Adipocyte (in vitro differentiated cells): ENCODE data around the gene ALDOA.
"Not testable (repeated sequence)": the region's sequence is repeated elsewhere in the genome, so short reads cannot be mapped to it uniquely, and the experiment has no call there.

Experiments
- DNase-seq: peaks from one replicate; pipeline ENCODE4 v3.0.0-alpha.2; 2015; ENCODE audit warnings: low read depth
- H3K27me3 ChIP-seq: replicated peaks from 2 replicates; pipeline ENCODE4 v1.7.0; 2013; ENCODE audit warnings: mild to moderate bottlenecking, low read length, moderate library complexity; ENCODE audit not compliant: control insufficient read depth, insufficient read depth
- H3K36me3 ChIP-seq: 2 replicates; pipeline ENCODE4 v1.7.0; 2013; ENCODE audit warnings: low read length, mild to moderate bottlenecking, moderate library complexity; ENCODE audit not compliant: control insufficient read depth, insufficient read depth, severe bottlenecking
- H3K4me1 ChIP-seq: 2 replicates; pipeline ENCODE4 v1.7.0; 2013; ENCODE audit warnings: mild to moderate bottlenecking, low read length, moderate library complexity; ENCODE audit not compliant: control insufficient read depth, insufficient read depth
- H3K4me3 ChIP-seq: 2 replicates; pipeline ENCODE4 v1.7.0; 2013; ENCODE audit warnings: mild to moderate bottlenecking, low read length, moderate library complexity
- H3K9ac ChIP-seq: 2 replicates; pipeline ENCODE4 v1.7.0; 2013; ENCODE audit warnings: mild to moderate bottlenecking, low read length, moderate library complexity
- H3K9me3 ChIP-seq: 2 replicates; pipeline ENCODE4 v1.7.0; 2013; ENCODE audit warnings: mild to moderate bottlenecking, low read length, moderate library complexity; ENCODE audit not compliant: control insufficient read depth

Gene ALDOA

DNA sequence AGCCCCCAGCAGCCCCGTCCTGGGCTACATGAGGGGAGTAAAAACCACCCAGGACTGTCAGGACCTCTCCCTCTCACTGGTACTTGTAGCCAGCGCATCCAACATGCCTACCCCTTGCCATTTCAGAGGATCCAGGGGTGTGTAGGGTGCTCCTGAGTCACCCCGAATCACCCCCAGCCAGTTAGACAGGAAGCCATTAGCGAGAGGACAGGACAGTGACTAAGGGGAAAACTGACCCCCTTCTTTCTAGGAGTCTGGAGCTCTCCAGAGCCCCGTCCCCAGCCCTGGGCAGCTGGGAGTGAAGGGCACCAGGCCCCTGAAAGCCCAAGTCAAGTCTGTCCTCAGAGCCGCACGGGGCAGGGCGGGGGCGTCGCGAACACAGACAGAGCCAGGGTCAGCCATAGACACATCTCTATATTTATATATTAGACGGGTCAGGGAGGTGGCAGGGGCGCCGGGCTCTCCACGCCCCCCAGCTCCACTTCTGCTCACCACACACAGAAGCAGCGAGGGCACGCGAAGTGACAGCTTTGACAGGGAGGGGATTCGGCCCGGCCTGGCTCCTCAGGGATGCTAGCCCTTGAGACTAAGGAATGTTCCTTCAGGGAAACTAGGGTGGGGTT, 48.3 kb downstream of the ALDOA start:
- H3K36me3 ChIP-seq: peaks cover 39% of the 10 kb centered on the region
- H3K4me1 ChIP-seq: peaks cover 14% of the 10 kb centered on the region
- H3K9ac ChIP-seq: peak overlapping the region; percentile 39
- H3K4me3 ChIP-seq: no peak overlapping the region
- H3K9me3 ChIP-seq: no peaks in the 10 kb centered on the region
- DNase-seq: no peak
- no peaks in the 10 kb centered on the region for H3K27me3 ChIP-seq

DNA sequence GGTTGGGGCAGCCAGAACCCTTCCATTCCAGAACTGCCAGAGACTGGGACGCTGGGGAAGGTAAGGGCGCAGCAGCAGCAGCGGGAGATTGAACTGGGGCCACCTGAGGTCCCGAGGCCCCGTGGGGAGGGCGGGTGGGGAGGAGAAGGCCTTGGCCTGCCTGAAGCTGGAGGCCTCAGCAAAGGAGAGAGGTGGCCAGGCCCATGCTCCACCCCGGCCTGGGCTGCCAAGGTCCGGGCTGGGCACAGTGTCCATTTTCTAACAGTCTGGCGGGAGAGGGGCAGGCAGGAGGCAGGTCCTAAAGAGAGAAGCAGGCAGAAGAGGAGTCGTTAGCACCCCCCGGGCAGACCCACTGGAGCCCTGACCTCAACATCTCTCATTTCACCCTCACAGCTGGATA, 48.9 kb downstream of the ALDOA start:
- H3K9ac ChIP-seq: no peak overlapping the region
- H3K4me1 ChIP-seq: peaks cover 14% of the 10 kb centered on the region
- no peaks in the 10 kb centered on the region for H3K9me3 ChIP-seq
- DNase-seq: no peak
- no peaks in the 10 kb centered on the region for H3K27me3 ChIP-seq
- no peak overlapping the region for H3K4me3 ChIP-seq
- peaks cover 43% of the 10 kb centered on the region for H3K36me3 ChIP-seq

DNA sequence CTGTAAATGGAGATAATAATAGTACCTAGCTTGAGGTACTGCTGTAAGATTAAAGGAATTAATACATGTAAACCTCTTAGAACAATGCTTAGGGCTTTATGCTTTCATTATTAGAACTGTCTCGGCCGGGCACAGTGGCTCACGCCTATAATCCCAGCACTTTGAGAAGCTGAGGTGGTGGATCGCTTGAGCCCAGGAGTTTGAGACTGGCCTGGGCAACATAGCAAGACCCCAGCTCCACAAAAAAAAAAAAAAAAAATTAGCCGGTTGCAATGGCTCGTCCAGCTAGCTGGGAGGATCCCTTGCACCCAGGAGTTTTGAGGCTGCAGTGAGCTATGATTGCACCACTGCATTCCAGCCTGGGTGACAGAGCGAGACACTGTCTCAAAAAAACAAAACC, 49.3 kb downstream of the ALDOA start:
- H3K9me3 ChIP-seq, H3K9ac ChIP-seq, H3K4me3 ChIP-seq, DNase-seq, H3K27me3 ChIP-seq: not testable (repeated sequence)
- peaks cover 14% of the 10 kb centered on the region for H3K4me1 ChIP-seq
- H3K36me3 ChIP-seq: peaks cover 44% of the 10 kb centered on the region

DNA sequence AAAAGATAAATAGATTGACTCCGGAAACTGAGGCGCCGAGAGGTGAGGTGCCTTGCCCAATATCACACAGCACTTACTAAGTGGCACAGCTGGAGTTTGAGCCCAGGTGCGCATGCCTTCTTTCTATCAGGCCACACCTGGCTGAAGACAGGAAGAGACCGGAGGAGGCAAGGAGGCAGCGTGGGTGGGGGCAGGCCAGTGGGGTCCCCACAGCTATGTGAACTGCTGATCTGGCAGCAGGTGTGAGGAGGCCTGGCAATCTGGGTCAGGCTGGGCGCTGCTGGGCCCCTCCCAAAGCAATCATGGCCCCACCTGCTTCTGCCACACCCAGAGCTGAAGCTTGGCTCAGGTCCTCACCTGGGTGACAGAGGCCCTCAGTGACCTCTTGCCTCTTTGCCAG, 49.7 kb downstream of the ALDOA start:
- DNase-seq: no peak
- no peak overlapping the region for H3K4me3 ChIP-seq
- H3K9me3 ChIP-seq: no peaks in the 10 kb centered on the region
- peak overlapping the region; percentile 39 for H3K9ac ChIP-seq
- peaks cover 14% of the 10 kb centered on the region for H3K4me1 ChIP-seq
- H3K27me3 ChIP-seq: no peaks in the 10 kb centered on the region
- peaks cover 42% of the 10 kb centered on the region for H3K36me3 ChIP-seq

DNA sequence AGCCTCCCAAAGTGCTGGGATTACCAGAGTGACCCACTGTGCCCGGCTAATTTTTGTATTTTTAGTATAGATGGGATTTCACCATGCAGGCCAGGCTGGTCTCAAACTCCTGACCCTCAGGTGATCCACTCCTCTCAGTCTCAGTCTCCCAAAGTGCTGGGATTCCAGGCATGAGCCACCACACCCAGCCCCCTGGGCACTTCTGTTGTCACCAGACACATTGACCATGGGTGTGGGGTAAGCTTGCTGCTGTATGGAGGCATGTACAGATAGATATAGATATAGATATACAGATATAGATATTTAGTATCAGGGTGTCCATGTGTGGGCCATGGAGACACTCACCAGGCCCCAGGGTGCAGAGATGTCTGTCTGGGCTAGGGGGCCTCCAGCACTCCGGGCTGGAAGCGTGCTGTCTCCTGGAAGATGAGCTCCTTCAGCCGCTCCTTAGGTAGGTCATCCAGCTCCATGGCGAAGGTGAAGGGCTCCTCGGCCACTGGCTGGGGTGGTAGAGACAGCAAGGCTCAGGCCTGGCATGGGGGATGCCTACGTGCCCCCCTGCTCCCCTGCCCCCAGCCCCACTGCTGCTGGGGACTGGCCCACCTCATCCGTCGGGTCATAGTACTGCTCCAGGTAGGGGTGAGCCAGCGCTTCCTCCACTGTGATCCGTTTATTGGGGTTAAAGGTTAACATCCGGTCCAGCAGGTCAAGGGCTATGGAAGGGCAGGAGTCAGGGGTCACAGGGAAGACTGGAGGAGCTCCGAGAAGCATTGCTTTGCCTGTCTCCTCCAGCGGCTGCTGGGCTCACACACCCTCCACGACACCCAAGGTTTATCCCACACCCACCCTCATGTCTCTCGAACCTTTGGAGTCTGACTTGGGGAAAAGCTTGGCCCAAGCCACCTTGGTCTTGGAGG, 51.0 kb downstream of the ALDOA start:
- Histone ChIP-seq H3K4me1 (peaks cover 19% of the 10 kb centered on the region), H3K36me3 (peaks cover 36% of the 10 kb centered on the region), H3K9me3 (no peaks in the 10 kb centered on the region), H3K9ac (no peak overlapping the region), H3K4me3 (no peak overlapping the region), H3K27me3 (no peaks in the 10 kb centered on the region)
- DNase-seq: no peak

DNA sequence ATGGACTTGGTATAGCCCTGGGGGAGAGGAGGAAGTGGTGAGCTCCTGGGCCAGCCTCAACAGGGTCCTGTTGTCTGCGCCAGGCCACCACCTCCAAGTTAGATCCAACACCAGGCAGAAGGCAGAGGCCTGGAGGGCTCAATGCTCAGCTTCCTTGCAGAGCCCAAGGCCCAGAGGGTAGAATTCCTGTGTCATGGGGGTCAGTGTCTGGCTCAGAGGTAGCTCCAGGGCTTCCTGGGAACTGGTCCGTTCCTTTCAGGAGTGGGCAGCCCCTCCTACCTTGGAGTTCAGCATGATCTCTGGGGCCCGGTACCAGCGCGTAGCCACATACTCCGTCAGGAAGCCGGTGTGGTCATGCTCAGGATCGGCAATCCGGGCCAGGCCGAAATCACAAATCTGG, 52.2 kb downstream of the ALDOA start:
- H3K9ac ChIP-seq: no peak overlapping the region
- H3K36me3 ChIP-seq: peaks cover 36% of the 10 kb centered on the region
- H3K4me3 ChIP-seq: no peak overlapping the region
- H3K9me3 ChIP-seq: no peaks in the 10 kb centered on the region
- no peaks in the 10 kb centered on the region for H3K27me3 ChIP-seq
- peaks cover 25% of the 10 kb centered on the region for H3K4me1 ChIP-seq
- DNase-seq: no peak

DNA sequence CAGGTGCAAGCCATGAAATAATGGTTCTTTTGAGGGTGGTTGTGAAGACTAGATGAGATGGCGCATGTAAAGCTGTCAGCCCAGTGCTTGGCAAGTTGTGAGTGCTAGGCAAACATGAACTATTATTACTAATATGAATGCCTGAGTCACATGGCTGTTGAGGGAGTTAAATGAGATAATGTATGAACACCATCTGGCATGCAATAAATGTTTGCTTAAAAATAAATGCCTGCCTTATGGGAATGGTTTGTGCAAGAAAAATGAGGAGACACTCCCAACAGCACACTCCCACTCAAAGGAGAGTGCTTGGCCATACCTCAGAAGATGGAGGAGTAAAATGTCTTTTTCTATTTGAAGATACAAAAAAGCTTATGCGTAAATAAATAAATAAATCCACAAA, 53.9 kb downstream of the ALDOA start:
- H3K36me3 ChIP-seq: peaks cover 36% of the 10 kb centered on the region
- DNase-seq: no peak
- H3K9ac ChIP-seq: no peak overlapping the region
- no peak overlapping the region for H3K4me3 ChIP-seq
- no peaks in the 10 kb centered on the region for H3K9me3 ChIP-seq
- no peaks in the 10 kb centered on the region for H3K27me3 ChIP-seq
- peaks cover 24% of the 10 kb centered on the region for H3K4me1 ChIP-seq
